HG02973 (cell line): ENCODE data around the gene C1QTNF3.
A peak's percentile ranks its signal among the peaks of the same experiment; 100 is the strongest.
"Not testable (repeated sequence)": the region's sequence is repeated elsewhere in the genome, so short reads cannot be mapped to it uniquely, and the experiment has no call there.

Source experiments
- ATAC-seq: cut with Tn5 transposase; IDR thresholded peaks from one replicate; pipeline ENCODE4 v1.9.1; 2021; ENCODE audit warnings: moderate library complexity; ENCODE audit not compliant: unreplicated experiment

Gene C1QTNF3

DNA sequence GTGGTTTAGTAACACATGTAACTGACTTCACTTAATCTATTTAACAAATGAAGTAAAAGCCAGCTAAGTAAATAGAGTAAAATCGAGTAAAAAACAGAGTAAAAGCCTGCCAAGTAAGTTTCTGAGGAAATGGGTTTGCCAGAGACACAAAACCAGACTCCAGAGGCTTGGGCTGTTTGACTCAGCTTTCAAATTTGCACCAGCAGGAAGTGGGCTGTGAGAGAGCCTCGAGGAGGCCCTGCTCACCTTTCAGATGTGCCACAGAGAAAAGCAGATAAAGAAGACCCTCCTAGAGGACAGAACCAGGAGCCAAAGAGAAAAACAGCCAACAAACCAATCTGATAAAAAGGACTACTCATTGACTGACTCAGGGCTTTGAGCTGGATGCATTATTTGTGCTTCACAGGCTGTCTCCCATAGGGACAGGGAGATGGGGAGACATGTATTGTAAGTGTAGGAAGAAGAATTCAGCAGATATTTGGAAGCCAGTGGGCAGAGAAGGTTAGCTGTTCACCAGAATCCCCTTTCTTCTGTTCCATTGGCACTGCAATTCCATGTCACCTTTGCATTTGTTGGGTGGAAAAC lies 20.8 kb downstream of the C1QTNF3 start:
- ATAC-seq: peak; percentile 92

DNA sequence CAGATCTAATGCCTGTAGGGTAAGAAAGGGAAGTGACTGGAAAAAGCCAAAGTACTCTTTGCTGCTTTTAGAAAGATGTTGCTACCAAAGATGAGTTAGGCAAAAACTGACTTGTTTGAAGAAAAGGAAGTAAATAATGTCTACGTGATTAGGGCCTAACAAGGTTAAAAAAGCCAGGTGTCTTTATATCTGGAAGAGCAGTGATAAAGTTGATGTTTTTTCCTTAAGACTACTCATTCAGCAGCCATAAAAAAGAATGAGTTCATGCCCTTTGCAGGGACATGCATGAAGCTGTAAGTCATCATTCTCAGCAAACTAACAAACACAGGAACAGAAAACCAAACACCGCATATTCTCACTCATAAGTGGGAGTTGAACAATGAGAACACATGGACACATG lies 21.7 kb downstream of the C1QTNF3 start:
- ATAC-seq: no peak

DNA sequence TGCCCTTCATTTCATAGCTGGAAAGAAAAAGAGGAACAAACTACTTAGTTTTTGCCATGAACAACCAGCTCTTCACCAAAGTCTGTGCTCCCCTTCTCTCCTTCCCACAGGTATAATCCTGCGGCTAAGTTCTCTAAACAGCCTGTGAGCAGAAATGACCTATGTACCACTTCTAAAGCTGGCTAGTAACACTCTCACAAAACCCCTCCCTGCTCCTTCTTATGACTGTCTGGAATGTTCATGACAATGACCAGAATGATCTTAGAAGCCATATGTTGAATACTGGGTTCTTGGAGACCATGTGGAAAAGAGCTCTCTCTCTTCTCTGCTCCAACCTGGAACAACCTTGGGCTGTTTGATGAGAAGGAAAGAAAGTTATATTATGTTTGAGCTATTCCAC lies 22.3 kb downstream of the C1QTNF3 start:
- ATAC-seq: no peak

DNA sequence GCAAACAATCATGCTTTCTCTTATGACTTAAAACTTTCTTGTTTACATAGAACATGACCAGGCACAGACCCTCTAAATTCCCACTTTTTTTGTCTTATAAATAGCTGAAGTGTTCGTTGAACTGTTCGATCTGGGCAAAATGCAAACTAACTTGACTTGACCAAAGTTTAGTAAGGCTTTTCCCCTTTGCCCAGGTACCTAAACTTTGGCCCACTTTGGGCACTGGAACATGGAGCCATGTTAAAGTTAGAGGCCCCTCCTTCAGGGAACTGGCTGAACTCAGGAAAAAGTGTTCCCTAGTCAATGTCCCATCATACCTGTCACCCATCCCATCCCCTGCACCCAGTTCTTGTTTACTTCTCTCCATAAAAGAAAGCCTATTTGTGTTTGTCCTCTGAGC lies 25.8 kb downstream of the C1QTNF3 start:
- ATAC-seq: no peak

DNA sequence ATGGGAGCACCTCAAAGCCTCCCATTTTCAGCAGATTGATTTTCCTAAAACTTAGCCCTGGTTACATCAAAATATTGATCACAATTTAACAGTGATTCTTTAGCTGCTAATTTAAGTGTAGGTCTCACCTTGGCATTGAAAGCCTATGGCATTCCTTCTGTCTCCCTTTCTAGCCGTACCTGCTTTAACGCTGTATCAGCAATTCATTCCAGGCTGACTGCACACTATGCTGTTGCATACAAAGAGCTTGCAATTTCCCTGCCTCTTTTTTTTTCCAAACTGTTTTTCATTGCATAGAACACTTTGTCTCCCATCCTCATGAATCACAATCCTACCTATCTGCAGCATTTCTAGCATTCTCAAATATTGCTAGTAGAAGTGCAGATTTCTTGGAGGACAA lies 26.3 kb downstream of the C1QTNF3 start:
- ATAC-seq: no peak

DNA sequence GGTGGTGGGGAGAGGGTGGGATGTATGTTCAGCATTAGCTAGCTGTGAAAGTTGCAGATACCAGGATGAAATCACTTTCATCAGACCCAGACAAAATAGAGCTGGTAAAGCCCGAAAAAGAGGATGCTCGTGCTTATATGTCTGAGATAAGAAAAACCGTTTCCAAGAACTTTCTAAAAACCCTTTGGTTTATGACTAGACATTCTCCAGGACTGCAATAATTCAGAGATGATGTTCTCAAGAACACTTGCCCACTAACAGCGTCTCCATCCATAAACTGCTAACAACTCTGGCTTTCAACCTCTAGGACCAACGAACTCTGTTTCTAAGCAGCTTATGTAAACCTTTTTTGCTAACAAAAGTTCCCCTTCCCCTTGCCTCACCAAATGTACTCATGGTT lies 26.8 kb downstream of the C1QTNF3 start:
- no peak for ATAC-seq

DNA sequence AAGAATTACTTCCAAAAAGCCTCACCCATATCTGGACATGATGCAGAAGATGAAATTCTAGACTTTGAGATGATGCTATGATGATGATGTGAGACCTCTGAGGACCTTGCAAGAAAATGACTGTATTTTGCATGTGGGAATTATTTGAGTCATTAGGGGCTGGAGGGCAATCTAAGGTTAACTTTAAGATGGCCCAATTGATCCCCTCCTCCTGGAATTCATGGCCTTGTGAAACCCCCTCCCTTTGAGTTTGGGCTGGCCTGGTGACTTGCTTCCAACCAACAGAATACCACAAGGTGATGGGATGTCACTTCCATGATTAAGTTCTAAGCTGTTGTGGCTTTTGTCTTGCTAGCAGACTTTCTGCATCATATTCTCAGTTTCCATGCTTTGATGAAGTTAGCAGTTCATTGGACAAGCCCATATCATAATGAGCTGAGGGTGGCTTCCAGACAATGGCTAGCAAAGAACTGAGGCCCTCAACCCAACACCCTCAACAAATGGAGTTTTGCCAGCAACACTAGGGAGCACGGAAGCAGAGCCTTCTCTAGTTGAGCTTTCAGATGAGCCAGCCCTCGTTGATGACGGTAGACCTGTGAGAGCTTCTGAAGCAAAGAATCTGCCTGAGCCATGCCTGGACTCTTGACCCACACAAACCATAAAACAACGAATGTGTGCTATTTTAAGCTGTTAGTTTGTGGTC lies 27.7 kb downstream of the C1QTNF3 start:
- no peak for ATAC-seq

DNA sequence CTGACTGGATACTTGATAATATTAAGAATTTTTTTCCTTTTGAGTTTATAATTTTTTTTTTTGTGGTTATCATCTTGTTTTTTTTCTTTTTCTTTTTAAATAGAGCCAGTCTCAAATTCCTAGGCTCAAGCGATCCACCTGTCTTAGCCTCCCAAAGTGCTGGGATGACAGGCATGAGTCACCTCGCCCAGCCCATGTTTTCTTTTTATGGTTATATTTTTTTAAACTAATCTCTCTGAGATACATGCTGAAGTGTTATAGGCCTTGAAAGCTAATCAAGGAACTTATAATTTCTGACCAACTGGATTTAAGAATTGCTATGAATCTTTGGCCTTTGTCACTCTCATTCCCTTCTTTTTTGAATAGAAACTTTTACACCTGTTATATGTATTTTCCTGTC lies 28.4 kb downstream of the C1QTNF3 start:
- ATAC-seq: no peak

DNA sequence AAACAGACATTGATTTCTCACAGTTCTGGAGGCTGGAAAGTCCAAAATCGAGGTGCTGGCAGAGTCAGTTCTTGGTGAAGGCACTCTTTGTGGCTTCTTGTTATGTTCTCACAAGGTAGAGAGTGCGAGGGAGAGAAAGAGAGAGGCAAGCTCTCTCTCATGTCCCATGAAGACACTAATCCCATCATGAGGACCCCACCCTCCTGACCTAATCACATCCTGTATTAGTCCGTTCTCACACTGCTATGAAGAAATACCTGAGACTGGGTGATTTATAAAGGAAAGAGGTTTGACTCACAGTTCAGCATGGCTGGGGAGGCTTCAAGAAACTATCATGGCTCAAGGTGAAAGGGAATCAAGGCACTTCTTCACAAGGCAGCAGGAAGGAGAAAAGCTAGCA lies 29.5 kb downstream of the C1QTNF3 start:
- ATAC-seq: no peak

DNA sequence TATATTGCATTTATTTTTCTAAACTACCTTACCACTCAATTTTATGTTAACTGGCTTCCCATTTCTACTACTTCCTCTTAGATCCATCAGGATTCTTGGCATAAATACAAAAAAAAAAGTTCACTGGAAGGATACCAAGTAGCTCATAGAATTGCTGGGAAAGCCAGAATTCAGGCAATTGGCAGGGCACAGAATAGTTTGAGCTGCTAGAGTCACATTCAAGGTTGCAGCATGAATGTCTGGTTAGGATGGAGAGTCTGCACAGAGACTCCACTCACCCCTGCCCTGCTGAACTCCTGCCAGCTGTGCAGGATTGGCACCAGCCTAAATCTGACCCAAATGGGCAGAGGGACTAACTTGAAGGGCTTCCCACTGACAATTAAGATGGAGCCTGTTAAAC lies 30.2 kb downstream of the C1QTNF3 start:
- ATAC-seq: no peak

DNA sequence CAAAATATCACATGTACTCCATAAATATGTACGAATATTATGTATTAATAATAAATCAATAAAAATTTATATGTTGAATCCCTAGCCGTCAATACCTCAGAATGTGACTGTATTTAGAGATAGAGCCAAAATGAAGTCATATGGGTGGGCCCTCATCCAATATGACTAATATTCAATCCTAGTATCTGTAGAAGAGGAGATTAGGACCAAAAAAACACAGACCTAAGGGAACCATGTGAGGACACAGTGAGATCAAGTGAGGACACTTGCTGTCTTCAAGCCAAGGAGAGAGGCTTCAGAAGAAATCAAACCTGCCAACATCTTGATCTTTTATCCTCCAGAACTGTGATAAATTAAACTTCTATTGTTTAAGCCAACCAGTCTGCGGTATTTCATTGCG lies 31.5 kb downstream of the C1QTNF3 start:
- ATAC-seq: no peak

DNA sequence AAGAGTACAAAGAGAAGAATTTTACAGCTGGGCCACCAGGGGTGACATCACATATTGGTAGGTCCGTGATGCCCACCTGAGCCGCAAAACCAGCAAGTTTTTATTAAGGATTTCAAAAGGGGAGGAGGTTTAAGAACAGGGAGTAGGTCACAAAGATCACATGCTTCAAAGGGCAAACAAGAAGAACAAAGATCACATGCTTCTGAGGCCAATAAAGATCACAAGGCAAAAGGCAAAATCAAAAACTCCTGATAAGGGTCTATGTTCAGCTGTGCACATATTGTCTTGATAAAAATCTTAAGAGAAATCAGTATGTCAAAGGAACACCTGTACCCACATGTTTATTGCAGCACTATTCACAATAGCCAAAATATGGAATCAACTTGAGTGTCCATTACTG lies 32.9 kb downstream of the C1QTNF3 start:
- not testable (repeated sequence) for ATAC-seq

DNA sequence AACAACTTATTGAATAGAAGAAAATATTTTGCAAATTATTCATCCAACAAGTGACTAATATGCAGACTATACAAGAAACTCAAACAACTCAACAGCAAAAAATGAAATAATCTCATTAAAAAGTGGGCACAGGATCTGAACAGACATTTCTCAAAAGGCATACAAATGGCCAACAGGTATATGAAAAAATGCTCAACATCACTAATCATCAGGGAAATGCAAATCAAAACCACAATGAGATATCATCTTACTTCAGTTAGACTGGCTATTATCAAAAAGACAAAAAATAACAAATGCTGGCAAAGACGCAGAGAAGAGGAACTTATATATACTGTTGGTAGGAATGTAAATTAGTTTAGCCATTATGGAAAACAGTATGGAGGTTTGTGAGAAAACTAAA lies 33.4 kb downstream of the C1QTNF3 start:
- ATAC-seq: no peak

DNA sequence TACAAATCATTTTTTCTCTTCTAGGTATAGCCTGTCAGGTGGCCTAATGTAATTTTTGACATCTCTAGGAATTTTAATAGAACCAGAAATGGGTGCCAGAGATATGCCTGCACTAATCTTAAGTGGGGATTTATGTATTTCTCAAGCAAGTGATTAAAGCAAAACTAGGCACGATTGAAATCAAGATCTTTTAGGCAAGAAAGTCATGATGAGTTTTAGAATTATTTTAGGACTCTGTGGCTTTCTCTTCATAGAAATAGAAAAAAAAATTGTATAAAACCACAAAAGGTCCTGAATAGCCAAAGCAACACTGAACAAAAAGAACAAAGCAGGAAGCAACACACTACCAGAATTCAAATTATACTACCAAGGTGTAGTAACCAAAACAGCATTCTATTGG lies 34.2 kb downstream of the C1QTNF3 start:
- ATAC-seq: no peak

DNA sequence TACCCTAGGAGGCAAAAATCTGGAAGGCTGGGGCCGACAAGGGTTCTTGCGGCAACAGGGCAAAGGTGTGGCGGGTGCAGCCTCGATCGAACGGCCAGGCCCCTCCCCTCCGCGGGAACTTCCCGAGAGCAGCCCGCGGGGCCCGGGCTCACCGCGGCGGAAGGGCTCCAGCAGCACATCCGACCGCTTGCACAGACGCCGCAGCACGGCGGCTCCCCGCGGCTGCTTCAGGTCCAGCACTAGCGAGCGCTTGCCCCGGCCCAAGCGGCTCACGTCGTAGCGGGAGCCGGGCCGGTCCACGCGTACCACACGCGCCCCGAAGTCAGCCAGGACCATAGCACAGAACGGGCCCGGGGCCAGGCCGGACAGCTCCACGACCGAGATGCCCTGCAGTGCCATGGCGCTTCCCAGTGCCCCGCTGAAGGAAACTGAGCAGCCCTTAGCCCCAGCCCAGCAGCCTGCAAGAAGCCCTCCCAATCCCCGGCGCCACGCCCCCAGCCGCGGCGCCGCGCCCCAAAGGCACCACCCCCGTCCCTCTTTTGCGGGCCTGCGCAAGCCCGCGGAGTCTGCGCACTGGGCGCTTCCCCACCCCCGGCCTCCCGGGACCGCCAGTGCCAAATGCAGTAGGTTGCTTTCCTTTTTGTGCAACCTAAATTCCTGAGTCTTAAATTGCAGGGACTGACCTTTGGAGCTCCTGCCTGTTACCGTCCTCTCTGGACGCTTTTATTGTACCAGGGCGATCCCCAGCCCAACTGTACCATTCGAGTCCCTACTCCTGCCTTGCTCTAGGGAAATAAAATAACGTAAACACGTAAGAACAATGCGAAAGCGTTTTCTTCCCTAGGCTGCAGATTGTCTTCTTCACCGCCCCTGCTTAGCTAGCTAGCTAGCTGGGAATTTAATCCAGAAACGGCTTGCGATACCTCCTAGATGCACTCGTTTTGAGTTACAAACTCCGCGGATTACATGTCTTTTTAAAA lies 35.1 kb downstream of the C1QTNF3 start, which contains the start of gene AMACR:
TSS of gene AMACR (minus strand) at position 430 of the 980 bp plus-strand sequence. CDS start at position 399, 31 bp downstream.
- ATAC-seq: peak; percentile 91

DNA sequence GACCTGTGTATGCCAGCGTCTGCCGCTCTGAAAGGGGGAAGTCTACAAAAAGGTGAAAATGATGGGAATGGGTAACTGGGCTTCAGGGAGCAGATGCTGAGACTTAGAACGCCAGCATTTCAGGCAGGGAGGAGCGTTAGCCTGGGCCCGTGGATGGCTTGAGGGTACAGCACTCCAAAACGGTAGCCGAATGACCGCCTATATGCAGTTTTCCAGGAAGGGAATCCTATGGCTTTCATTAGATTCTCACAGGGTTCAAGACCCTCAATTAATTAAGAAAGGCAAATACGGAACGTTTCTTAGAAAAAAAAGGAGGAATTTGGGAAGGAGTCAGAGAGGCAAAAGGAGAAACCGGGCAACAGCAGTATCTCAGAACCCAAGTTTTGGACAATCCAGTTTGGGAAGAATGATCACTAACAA lies 35.8 kb downstream of the C1QTNF3 start:
- no peak for ATAC-seq

DNA sequence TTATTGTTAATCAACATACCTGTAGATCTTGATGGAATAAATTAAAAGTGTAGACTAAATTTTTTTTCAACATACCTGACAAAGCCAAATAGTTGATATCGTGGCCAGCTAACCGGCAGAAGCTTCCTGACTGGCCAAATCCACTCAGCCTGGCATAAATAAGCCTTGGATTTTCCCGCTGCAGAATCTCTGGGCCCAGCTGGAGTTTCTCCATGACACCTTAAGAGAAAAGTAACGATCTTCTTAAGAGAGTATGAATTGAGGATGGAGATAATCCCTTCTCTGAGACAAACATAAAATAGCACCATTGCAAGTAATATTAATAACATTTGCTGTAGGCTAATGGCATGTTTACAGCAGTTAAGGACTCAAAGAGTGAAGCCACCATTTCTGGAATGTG lies 37.3 kb downstream of the C1QTNF3 start:
- ATAC-seq: no peak

DNA sequence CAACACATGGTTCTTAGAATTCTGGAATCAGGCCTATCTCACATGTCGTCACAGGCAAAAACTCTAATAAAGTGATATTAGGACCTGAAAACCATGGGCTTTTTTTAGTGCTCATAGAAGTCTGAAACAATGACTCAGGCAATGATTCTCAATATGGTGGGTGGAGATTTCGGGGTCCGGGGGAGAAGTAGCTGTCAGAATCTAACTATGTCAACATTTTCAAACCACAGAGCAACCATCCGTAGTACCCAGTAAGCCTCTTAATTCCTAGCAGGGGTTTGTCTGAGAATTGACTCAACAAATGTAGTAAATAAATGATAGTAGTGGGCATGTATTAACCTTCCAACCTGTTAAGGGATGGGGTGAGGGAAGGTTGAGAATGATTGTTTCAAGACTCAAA lies 37.8 kb downstream of the C1QTNF3 start:
- no peak for ATAC-seq

DNA sequence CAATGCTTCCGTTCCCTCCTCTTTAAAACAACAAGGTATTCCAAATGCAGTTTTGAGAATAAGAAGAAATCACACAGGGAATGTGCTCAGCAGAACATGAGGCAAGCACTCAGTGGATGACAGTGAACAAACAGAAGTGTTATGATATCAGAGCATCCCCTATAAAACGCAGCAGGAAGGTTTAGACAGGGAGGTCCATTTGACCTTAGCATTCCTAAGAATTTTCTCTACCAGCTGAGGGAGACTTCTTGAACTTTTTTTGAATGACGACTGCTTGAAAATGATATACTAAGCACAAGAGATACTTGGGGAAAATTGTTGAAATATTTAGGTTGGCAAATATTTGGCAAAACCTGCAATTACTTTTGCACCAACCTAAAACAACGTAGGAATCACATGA lies 39.1 kb downstream of the C1QTNF3 start:
- ATAC-seq: no peak

DNA sequence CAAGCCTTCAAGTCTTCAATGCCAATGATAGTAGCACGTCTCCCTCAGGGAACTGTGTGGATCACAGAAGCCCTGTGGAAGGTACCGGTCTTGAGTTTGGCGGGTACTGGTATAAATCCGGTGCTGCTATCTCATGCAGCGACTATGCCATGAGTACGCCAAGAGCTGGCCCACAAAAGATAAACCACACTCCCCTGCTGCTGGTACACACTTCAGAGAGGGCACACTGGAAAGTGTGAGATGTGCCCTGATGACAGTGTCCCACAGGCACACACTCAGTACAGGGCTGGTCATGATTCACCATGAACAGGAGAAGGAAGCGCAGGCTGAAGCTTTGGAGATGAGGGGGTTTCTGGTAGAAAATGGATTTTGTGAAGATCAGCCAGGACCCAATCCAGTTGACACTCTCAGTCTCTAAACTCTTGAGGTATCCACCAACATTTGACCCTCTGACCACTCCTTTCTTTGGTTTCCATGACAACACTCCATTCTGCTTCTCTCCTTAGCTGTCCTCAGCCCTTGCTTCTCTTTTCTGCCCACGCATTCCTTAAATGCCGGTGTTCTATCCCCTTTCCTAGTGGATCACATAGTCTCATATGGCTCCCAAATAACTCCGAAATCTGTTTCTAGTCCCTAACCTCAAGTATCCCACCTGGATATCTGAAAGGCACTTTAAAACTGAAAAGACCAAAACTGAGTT lies 40.2 kb downstream of the C1QTNF3 start:
- ATAC-seq: no peak

DNA sequence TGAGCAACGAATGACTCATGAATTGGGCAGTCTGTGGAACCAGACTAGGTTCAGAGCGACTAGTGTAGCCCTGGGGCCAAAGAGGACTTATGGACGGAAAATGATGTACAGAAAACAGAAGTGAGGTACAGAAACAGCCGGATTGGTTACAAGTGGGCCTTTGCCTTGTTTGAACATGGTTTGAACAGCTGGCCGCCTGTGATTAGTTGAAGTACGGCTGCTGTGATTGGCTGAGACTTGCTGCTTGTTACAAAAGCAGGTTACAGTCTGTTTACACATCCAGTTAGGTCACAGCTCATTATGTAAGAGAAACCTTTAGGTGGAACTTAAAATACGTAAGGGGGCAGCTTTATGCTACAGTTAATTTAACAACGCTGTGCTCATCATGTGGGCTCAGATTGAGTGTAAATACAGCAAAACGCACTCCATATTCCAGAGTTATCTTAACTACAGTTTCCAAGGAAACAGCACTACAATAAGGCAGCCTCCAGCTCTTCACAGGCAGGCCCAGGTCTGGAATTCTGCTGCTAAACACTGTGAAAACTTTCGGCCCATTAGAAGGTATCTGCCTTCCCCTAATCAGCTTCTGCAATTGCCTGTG lies 41.7 kb downstream of the C1QTNF3 start:
- ATAC-seq: no peak
